ENCODE measurements around the gene SPRR2A. TPM values are rescaled to one million over a fixed set of nuclear protein-coding genes. Genes with fewer than 3 reads are reported as not detected.
"Not testable (repeated sequence)": the region's sequence is repeated elsewhere in the genome, so short reads cannot be mapped to it uniquely, and the experiment has no call there.

SPRR2A gene
- not detected for polyA plus RNA-seq (ENCODE audit: insufficient read depth in 1 of 5, insufficient read length in 5 of 5, low replicate concordance in 1 of 5)
- long read RNA-seq, donor 1 = 0 reads
- long read RNA-seq, donor 2 = 0 reads
- long read RNA-seq, donor 3 = 0 reads
- long read RNA-seq, donor 4 = 0 reads
- long read RNA-seq, donor 5 = 0 reads
- long read RNA-seq, donor 6 = 0 reads
- long read RNA-seq, donor 7 = 0 reads
- long read RNA-seq, donor 8 = 0 reads

- no peak for DNase-seq
Measured at GRCh38 chr1:153057375-153057774, at the start of gene SPRR2A. SPRR2A (minus strand) TSS chr1:153057512; CDS start chr1:153056735, 777 bp downstream.

GRCh38 chr1:153100245-153100644 is 42.9 kb upstream of the SPRR2A start:
- DNase-seq = no peak

- DNase-seq = no peak
Measured at GRCh38 chr1:153099461-153100045, 42.2 kb upstream of the SPRR2A start.

DNA sequence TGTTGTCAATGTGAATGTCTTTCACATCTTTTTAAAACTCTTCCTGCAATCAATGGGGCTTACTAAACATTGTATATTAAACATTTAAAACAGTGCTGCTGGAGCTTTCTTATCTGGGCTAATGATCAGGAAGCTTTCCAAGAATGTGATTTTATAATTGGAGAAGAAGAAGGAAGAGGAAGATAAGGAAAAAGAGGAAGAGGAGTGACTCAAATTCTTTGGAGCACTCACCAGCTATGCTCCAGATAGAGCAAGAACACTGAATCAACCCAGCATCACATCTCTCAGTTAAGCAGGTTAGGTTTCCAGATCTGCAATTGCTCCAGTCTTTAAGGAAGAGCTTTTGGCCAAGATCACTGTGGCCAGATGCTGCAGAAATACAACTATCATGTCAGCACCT is 38.5 kb upstream of the SPRR2A start:
- no peak for DNase-seq

DNA sequence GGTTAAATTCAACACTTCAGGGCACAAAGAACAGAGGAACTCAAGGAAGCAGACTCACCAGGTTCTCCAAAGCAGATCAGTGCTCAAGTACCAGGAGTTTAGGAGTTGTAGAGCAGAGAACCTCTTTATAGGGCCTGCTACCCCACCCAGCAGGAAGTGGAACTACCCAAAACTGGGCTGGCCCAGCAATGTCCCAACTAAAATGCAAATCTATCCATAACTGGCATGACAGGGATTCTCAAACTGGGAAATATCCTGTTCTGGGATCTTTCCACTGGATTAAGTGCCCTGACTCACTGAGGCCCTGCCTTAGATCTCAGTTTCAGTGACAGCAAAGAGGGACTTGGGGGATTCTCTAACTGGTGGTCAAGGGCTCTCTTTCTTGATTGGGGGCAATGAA is 37.1 kb upstream of the SPRR2A start, which contains the start of gene SPRR2E:
SPRR2E (minus strand) TSS at position 101 of the 400 bp plus-strand sequence. CDS start 775 bp downstream, outside the sequence.
- no peak for DNase-seq

- DNase-seq = no peak
Measured at GRCh38 chr1:153087652-153088051, 30.3 kb upstream of the SPRR2A start.

DNA sequence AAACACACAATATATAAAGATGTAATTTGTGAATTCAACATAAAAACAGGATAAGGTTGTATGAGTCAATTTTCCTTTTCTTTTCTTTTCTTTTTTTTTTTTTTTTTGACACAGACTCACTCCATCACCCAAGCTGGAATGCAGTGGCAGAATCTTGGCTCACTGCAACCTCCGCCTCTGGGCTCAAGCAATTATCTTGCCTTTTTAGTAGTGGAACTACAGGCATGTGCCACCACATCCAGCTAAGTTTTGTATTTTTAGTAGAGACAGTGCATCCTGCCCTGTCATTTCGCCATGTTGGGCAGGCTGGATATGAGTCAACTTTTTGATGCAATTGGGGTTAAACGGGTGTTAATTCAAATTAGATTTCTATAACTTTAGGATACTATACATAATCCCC is 24.4 kb upstream of the SPRR2A start:
- no peak for DNase-seq

DNA sequence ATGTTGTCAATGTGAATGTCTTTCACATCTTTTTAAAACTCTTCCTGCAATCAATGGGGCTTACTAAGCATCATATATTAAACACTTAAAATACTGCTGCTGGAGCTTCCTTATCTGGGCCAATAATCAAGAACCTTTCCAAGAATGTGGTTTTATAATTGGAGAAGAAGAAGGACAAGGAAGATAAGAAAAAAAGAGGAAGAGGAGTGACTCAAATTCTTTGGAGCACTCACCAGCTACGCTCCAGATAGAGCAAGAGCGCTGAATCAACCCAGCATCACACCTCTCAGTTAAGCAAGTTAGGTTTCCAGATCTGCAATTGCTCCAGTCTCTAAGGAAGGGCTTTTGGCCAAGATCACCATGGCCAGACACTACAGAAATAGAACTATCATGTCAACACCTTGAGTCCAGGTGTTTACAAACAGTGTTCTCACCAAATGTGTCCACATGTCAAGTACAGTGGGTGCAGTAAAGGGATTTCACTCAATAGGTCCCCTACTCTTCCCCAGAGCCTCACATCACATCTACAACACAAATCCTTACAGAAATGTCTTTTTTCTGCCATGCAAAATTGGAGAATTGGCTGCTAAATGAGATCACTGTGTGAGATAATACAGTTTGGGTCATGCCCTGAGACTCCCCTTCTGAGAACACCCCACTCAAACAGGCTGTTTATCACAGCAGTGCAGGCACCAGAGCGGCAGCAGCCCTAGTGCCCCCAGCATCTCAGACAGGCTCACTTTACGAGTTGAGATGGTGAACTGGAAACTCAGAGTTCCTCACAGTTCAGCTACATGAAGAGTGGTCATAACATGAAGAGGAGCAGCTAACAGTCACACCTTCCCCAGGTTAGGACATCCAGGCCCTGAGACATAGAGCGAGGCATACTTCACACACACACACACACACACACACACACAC is 15.8 kb upstream of the SPRR2A start:
- DNase-seq = no peak

- no peak for DNase-seq
Measured at GRCh38 chr1:153071511-153071910, 14.2 kb upstream of the SPRR2A start, which contains the start of gene SPRR2B. SPRR2B (minus strand) TSS chr1:153071611; CDS start chr1:153070839, 772 bp downstream.

DNA sequence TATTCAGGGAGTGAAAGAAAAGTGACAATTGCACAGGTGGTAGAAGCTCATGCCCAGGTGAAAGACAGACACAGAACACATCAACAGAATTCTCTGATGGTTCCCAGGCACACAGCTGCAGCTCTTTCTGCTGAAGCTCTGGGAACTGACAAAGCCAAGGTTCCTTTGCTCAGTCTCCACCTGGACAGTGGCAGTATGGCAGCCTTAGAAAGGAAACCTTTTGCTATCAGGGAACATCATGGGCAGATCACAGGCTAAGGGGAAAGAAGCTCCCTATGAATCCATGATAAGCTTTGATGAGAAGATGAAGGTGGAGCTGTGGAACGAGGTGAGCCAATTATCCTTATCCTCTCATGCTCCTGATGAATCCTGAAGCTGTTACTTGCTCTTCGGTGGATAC is 12.9 kb upstream of the SPRR2A start:
- DNase-seq = no peak

GRCh38 chr1:153058826-153059784 is 1.8 kb upstream of the SPRR2A start:
- no peak for DNase-seq

DNA sequence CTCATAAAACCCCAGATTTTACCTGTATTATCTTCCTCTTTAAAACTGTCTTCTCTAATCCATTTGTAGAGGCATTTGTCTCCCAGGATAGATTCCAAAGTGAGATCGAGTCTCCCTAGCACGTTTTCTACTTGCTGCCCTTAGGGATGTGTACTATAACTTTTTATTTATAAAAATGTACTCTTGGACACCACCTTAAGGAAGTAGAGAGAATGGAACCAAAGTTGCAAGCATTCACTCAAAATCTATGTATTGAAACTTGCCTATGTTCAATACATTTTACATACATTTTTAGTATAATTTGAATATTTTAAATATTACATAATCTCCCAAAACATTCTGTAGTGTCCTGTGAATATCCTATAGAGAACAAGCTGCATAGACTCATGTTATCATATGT is 842 bp upstream of the SPRR2A start:
- DNase-seq = no peak

- not testable (repeated sequence) for DNase-seq
Measured at GRCh38 chr1:153056111-153056510, 1.2 kb downstream of the SPRR2A start.

DNA sequence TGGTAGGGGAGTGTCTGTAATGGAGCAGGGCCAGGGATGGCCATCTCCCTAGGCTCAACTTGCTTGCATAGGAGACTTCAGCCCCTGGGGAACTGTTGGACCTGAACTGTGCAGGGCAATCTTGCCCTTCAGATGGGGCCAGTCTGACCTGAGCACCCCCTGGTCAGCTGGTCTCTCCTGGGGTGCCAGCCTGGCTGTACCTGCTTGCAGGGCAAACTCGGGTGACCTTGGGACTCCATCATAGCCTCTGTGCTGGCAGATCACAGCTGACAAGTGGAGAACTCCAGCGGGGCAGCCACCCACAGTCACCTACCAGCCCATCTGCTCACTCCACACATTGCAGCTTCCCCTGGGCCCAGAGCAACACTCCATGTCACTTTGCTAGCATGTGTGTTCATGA is 8.1 kb downstream of the SPRR2A start:
- DNase-seq = no peak

GRCh38 chr1:153040950-153041631 is 16.2 kb downstream of the SPRR2A start, which contains the start of gene SPRR2D:
SPRR2D (minus strand) TSS chr1:153041120; CDS start chr1:153040346, 774 bp downstream.
- no peak for DNase-seq

- no peak for DNase-seq
Measured at GRCh38 chr1:153035211-153035610, 22.1 kb downstream of the SPRR2A start.

GRCh38 chr1:153032677-153033308 is 24.5 kb downstream of the SPRR2A start:
- no peak for DNase-seq

DNA sequence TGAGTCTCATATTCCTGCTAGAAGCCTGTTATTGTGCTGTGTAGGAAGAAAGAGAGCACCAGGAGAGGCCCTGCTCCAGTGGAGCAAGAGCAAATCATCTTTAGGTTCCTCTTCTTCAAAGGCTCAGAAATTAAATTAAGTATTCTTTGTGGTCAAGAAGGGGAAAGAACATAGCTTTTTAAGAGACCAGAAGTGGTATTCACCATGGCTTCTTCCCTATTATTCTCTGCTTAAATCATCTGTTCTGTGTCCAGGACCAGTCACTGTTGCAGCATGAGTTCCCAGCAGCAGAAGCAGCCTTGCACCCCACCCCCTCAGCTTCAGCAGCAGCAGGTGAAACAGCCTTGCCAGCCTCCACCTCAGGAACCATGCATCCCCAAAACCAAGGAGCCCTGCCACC is 25.2 kb downstream of the SPRR2A start:
- DNase-seq = no peak

DNA sequence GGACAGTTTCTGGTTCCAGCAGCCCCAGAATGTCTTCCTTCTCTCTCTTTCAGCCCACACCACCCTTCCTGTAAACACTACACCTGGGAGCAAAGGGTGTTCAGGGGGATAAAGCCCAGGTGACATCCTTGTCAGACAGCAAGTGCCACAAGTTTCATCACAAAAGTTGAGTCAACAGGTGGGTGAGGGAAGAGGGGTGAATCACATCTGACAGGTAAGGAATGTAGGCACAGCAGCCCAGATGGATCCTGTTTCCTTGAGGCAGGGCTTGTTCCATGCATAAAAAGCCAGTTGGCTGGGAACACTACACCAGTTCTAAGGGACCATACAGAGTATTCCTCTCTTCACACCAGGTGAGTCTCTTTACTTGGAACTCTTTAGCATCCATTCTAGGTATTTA is 26.4 kb downstream of the SPRR2A start, which contains the start of gene SPRR1B:
SPRR1B (plus strand) TSS at position 309 of the 400 bp plus-strand sequence. CDS start 1,143 bp downstream, outside the sequence.
- no peak for DNase-seq

DNA sequence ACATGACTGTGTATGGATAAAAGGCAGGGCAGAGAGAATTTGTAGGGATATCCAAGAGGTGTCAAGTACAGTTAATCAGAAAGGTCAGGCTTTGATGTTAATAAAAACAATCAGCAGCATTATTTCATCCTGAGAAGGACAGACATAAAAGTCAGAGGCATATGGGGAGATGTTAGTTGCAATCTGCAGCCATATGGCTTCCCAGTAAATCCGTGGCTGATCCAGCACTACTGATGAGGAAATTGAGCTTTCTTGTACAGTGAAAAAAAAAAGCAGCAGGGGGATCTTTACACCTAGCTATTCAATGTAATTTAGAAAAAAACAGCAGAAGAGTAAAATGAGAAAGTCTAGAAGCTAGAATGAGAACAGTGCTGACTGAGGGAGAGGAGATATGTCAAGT is 28.5 kb downstream of the SPRR2A start:
- DNase-seq = no peak

Measured in right lung (tissue), 10 donors.